K562 (cell line): ENCODE results near the gene LIX1L.

Source experiments
- BRCA1 ChIP-seq, 2 experiments: fragments of 450-650 bp in 1 of 2; sonication (generic) in 1 of 2; formaldehyde crosslinking in 1 of 2; IDR thresholded peaks; 2 replicates each; pipeline versions ENCODE4 v1.5.0 to v1.6.1; 2017 to 2020; ENCODE audit warnings: mild to moderate bottlenecking in 1 of 2, missing genetic modification reagents in 1 of 2
- CBX5 ChIP-seq: IDR thresholded peaks from 2 replicates; pipeline ENCODE4 v1.6.1; 2014; ENCODE audit warnings: low read depth, borderline replicate concordance
- EZH2 ChIP-seq: IDR thresholded peaks from 2 replicates; pipeline ENCODE4 v1.6.1; 2012; ENCODE audit warnings: low read depth, mild to moderate bottlenecking, inconsistent platforms, low read length, borderline replicate concordance
- FOXK1 ChIP-seq: sonication (generic); formaldehyde crosslinking; IDR thresholded peaks from 2 replicates; pipeline ENCODE4 v1.8.0; 2022; ENCODE audit warnings: missing genetic modification reagents, mild to moderate bottlenecking, borderline replicate concordance
- HDAC2 ChIP-seq: fragments of 450-650 bp; IDR thresholded peaks from 2 replicates; pipeline ENCODE4 v1.6.1; 2016; ENCODE audit warnings: mild to moderate bottlenecking
- MTA3 ChIP-seq: fragments of 450-650 bp; formaldehyde crosslinking; IDR thresholded peaks from 2 replicates; pipeline ENCODE4 v1.6.1; 2017; ENCODE audit warnings: mild to moderate bottlenecking, borderline replicate concordance
- MTF1 ChIP-seq: fragments of 250-450 bp; sonication (Bioruptor Pico); IDR thresholded peaks from 2 replicates; pipeline ENCODE4 v1.9.0; 2021; ENCODE audit warnings: moderate library complexity, mild to moderate bottlenecking, inconsistent platforms, borderline replicate concordance
- RCOR1 ChIP-seq, 2 experiments: IDR thresholded peaks; 2 replicates each; pipeline ENCODE4 v1.6.1; 2012; ENCODE audit warnings: low read depth in 2 of 2, low read length in 2 of 2, borderline replicate concordance in 1 of 2, improper control_type of control experiment in 1 of 2
- SMARCE1 ChIP-seq: fragments of 450-650 bp; IDR thresholded peaks from 2 replicates; pipeline ENCODE4 v1.7.1; 2016; ENCODE audit warnings: mild to moderate bottlenecking
- ZFP36 ChIP-seq: fragments of 150-350 bp; IDR thresholded peaks from 2 replicates; pipeline ENCODE4 v1.6.1; 2018; ENCODE audit warnings: low read length, low read depth; ENCODE audit not compliant: partially characterized antibody
- ZNF830 ChIP-seq: fragments of 250-450 bp; sonication (Bioruptor Pico); IDR thresholded peaks from 2 replicates; pipeline ENCODE4 v1.5.0; 2021; ENCODE audit warnings: mild to moderate bottlenecking
- TF ChIP-seq, protein P1 (sequence below), 3 experiments: IDR thresholded peaks in 2 of 3; conservative IDR thresholded peaks in 1 of 3; 2 replicates each; pipeline ENCODE4 v1.5.1; 2011 to 2012; ENCODE audit warnings: low read length in 3 of 3, mild to moderate bottlenecking in 3 of 3, control low read depth in 2 of 3, improper control_type of control experiment in 1 of 3, inconsistent platforms in 1 of 3, low read depth in 1 of 3, mixed read lengths in 1 of 3, moderate library complexity in 1 of 3; ENCODE audit not compliant: insufficient read depth in 2 of 3
- TF ChIP-seq, protein P2 (sequence below), 2 experiments: fragments of 450-650 bp; formaldehyde crosslinking in 1 of 2; IDR thresholded peaks; 2 replicates each; pipeline versions ENCODE4 v1.4.0 to v1.6.1; 2014 to 2020; ENCODE audit warnings: mild to moderate bottlenecking in 2 of 2, borderline replicate concordance in 1 of 2, low read depth in 1 of 2

DNA sequence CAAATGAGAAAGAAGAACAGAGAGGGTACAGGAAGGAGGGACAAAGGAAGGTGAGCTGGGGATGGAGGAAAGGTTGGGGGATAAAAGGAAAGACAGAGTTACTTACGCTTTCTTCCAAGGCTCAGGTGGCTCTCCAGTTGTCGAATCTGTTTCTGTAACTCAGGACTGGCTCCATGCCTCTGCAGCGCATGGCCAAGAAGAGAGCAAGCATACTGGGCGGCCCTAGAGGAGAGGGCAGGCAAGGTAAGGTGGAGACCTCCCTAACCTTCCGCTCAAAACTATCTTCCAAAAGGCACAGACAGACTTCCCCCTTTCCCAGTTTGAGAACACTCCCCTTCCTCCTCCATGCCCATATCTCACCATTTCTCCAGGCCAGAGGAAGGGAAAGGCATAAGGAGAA, 40.2 kb downstream of the LIX1L start:
- TF ChIP-seq FOXK1 (CRISPR knock-in tag) (no peak), ZNF830 (CRISPR knock-in tag) (no peak), MTF1 (CRISPR knock-in tag) (no peak), CBX5 (no peak), RCOR1 (IDR thresholded peaks at IDR 0.05; ENCODE audit: borderline replicate concordance in 1 of 2, low read depth in 2 of 2, low read length in 2 of 2) (no peak), EZH2 (no peak), HDAC2 (no peak), ZFP36 (no peak), SMARCE1 (no peak), BRCA1 (IDR thresholded peaks at IDR 0.05) (no peak), BRCA1 (CRISPR knock-in tag; IDR thresholded peaks at IDR 0.05) (no peak), MTA3 (no peak)
- TF ChIP-seq, protein P1, sequence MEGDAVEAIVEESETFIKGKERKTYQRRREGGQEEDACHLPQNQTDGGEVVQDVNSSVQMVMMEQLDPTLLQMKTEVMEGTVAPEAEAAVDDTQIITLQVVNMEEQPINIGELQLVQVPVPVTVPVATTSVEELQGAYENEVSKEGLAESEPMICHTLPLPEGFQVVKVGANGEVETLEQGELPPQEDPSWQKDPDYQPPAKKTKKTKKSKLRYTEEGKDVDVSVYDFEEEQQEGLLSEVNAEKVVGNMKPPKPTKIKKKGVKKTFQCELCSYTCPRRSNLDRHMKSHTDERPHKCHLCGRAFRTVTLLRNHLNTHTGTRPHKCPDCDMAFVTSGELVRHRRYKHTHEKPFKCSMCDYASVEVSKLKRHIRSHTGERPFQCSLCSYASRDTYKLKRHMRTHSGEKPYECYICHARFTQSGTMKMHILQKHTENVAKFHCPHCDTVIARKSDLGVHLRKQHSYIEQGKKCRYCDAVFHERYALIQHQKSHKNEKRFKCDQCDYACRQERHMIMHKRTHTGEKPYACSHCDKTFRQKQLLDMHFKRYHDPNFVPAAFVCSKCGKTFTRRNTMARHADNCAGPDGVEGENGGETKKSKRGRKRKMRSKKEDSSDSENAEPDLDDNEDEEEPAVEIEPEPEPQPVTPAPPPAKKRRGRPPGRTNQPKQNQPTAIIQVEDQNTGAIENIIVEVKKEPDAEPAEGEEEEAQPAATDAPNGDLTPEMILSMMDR (IDR thresholded peaks at IDR 0.05 in 2 of 3, conservative IDR thresholded peaks at IDR 0.05 in 1 of 3; ENCODE audit: insufficient read depth in 2 of 3, low read depth in 1 of 3, low read length in 3 of 3), result no peak
- TF ChIP-seq, protein P2, sequence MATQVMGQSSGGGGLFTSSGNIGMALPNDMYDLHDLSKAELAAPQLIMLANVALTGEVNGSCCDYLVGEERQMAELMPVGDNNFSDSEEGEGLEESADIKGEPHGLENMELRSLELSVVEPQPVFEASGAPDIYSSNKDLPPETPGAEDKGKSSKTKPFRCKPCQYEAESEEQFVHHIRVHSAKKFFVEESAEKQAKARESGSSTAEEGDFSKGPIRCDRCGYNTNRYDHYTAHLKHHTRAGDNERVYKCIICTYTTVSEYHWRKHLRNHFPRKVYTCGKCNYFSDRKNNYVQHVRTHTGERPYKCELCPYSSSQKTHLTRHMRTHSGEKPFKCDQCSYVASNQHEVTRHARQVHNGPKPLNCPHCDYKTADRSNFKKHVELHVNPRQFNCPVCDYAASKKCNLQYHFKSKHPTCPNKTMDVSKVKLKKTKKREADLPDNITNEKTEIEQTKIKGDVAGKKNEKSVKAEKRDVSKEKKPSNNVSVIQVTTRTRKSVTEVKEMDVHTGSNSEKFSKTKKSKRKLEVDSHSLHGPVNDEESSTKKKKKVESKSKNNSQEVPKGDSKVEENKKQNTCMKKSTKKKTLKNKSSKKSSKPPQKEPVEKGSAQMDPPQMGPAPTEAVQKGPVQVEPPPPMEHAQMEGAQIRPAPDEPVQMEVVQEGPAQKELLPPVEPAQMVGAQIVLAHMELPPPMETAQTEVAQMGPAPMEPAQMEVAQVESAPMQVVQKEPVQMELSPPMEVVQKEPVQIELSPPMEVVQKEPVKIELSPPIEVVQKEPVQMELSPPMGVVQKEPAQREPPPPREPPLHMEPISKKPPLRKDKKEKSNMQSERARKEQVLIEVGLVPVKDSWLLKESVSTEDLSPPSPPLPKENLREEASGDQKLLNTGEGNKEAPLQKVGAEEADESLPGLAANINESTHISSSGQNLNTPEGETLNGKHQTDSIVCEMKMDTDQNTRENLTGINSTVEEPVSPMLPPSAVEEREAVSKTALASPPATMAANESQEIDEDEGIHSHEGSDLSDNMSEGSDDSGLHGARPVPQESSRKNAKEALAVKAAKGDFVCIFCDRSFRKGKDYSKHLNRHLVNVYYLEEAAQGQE (IDR thresholded peaks at IDR 0.05; ENCODE audit: borderline replicate concordance), result no peak
- TF ChIP-seq, protein P2 (CRISPR knock-in tag; IDR thresholded peaks at IDR 0.05; ENCODE audit: low read depth), result no peak
